GM12878 (cell line): ENCODE measurements around the gene GYS2. TPM values are rescaled to one million over a fixed set of nuclear protein-coding genes. Genes with fewer than 3 reads are reported as not detected.

Experiments
- ATAC-seq: fragments of 200-7000 bp; cut with Tn5 transposase; 3 replicates; pipeline ENCODE4 v1.9.1; 2020; ENCODE audit warnings: mild to moderate bottlenecking, moderate library complexity
- BruUV-seq: library from RNA; stranded (reverse); fragments of 400-500 nt; replicated peaks from 2 replicates; lab custom pipeline; 2021; lab: Mats Ljungman, UMichigan
- CTCF ChIA-PET: fragments of 300-600 bp; sonication (Branson Sonifier 250); formaldehyde crosslinking; extraction: SDS; loops from one replicate; lab custom pipeline; 2021; ENCODE audit warnings: inconsistent platforms; lab: Yijun Ruan, JAX
- POLR2A ChIA-PET: fragments of 350-600 bp; formaldehyde crosslinking; extraction: SDS; loops from one replicate; lab custom pipeline; 2021; ENCODE audit warnings: inconsistent platforms; lab: Charles Lee
- RAD21 ChIA-PET: fragments of 300-600 bp; sonication (Branson Sonifier 250); formaldehyde crosslinking; loops from one replicate; lab custom pipeline; 2023; ENCODE audit warnings: antibody characterized with exemption; ENCODE audit not compliant: unreplicated experiment; lab: Charles Lee
- SMC1A ChIA-PET: fragments of 300-600 bp; sonication (Branson Sonifier 250); formaldehyde crosslinking; loops from one replicate; lab custom pipeline; 2023; ENCODE audit not compliant: unreplicated experiment, uncharacterized antibody; lab: Charles Lee
- DNase-seq: peaks from one replicate; pipeline ENCODE4 v3.0.0-alpha.2; 2011; ENCODE audit warnings: low read depth, low spot score
- FAIRE-seq: peaks from 3 replicates; lab custom pipeline; 2011; peaks lifted over from hg19 to GRCh38; lab: Jason Lieb, UNC
- H2AFZ ChIP-seq: 2 replicates; pipeline ENCODE4 v1.6.0; 2011; ENCODE audit warnings: low read depth, low read length, control low read depth; ENCODE audit not compliant: control insufficient read depth
- H3K27ac ChIP-seq: 2 replicates; pipeline ENCODE4 v1.5.1; 2011; ENCODE audit warnings: control low read depth; ENCODE audit not compliant: control insufficient read depth, insufficient read depth
- H3K27me3 ChIP-seq, 2 experiments: replicated peaks in 1 of 2; 2 replicates each; pipeline versions ENCODE4 v1.6.0 to v1.6.1; 2011; ENCODE audit warnings: low read length in 1 of 2; ENCODE audit not compliant: control insufficient read depth in 2 of 2, insufficient read depth in 2 of 2
- H3K36me3 ChIP-seq, 2 experiments: 2 replicates each; pipeline ENCODE4 v1.5.1; 2011; ENCODE audit warnings: low read length in 1 of 2; ENCODE audit not compliant: control insufficient read depth in 2 of 2, insufficient read depth in 2 of 2
- H3K4me1 ChIP-seq: 2 replicates; pipeline ENCODE4 v1.6.1; 2011; ENCODE audit warnings: mild to moderate bottlenecking, low read length, moderate library complexity, mixed read lengths; ENCODE audit not compliant: control insufficient read depth, insufficient read depth
- H3K4me2 ChIP-seq: 2 replicates; pipeline ENCODE4 v1.6.0; 2011; ENCODE audit warnings: control low read depth; ENCODE audit not compliant: control insufficient read depth, insufficient read depth
- H3K4me3 ChIP-seq: fragments of 200-600 bp; sonication (generic); 2 replicates; pipeline ENCODE4 v1.5.1; 2016
- H3K79me2 ChIP-seq: 2 replicates; pipeline ENCODE4 v1.6.0; 2011; ENCODE audit warnings: low read length; ENCODE audit not compliant: control insufficient read depth, insufficient read depth
- H3K9ac ChIP-seq: 2 replicates; pipeline ENCODE4 v1.8.0; 2011; ENCODE audit warnings: low read length, control low read depth, mixed read lengths; ENCODE audit not compliant: control insufficient read depth, insufficient read depth
- H3K9me3 ChIP-seq: replicated peaks from 3 replicates; pipeline ENCODE4 v1.5.1; 2011; ENCODE audit warnings: mild to moderate bottlenecking, low read length; ENCODE audit not compliant: control insufficient read depth, insufficient read depth
- H4K20me1 ChIP-seq: 2 replicates; pipeline ENCODE4 v1.6.0; 2011; ENCODE audit not compliant: control insufficient read depth, insufficient read depth
- CHD2 ChIP-seq: IDR thresholded peaks from 2 replicates; pipeline ENCODE4 v1.6.1; 2011; ENCODE audit warnings: low read depth, low read length, improper control_type of control experiment, borderline replicate concordance
- HCFC1 ChIP-seq: fragments of 150-350 bp; IDR thresholded peaks from 2 replicates; pipeline ENCODE4 v1.6.1; 2014; ENCODE audit warnings: low read length
- HDAC2 ChIP-seq: fragments of 200-600 bp; sonication (generic); IDR thresholded peaks from 2 replicates; pipeline ENCODE4 v1.6.1; 2017
- NFYB ChIP-seq: IDR thresholded peaks from 2 replicates; pipeline ENCODE4 v1.6.1; 2011; ENCODE audit warnings: low read depth, mild to moderate bottlenecking, low read length, improper control_type of control experiment, moderate library complexity; ENCODE audit not compliant: insufficient read depth
- NR2C1 ChIP-seq: fragments of 450-650 bp; IDR thresholded peaks from 2 replicates; pipeline ENCODE4 v1.6.1; 2017; ENCODE audit warnings: antibody characterized with exemption, mild to moderate bottlenecking, moderate library complexity
- POLR2AphosphoS5 ChIP-seq: IDR thresholded peaks from 2 replicates; pipeline ENCODE4 v1.6.1; 2011; ENCODE audit warnings: mild to moderate bottlenecking, low read length, inconsistent platforms
- SREBF1 ChIP-seq: IDR thresholded peaks from 2 replicates; pipeline ENCODE4 v1.6.1; 2012; ENCODE audit warnings: mild to moderate bottlenecking, low read length
- WGBS: methylation state at CpG from one replicate; pipeline ENCODE4 v1.1.6; 2016; ENCODE audit warnings: low lambda C conversion rate; ENCODE audit not compliant: insufficient replicate concordance, insufficient coverage; ENCODE audit errors: missing lambda C conversion rate; 5-methylcytosine and 5-hydroxymethylcytosine counted together
- in situ Hi-C: fragments of 300-500 bp; cut with MboI; formaldehyde crosslinking; loops from 9 replicates; pipeline ENCODE4 v1.14.3; 2018; ENCODE audit warnings: mixed read lengths
- intact Hi-C: fragments of 100-400 bp; cut with micrococcal nuclease; formaldehyde crosslinking; loops from one replicate; pipeline ENCODE4 v1.14.2; 2022; ENCODE audit not compliant: unreplicated experiment
- polyA plus RNA-seq, 11 experiments: library from polyadenylated mRNA; depleted of rRNA in 4 of 11; unstranded in 6 of 11; stranded (reverse) in 5 of 11; fragments of >200 nt; fragmentation: Nextera tagmentation in 4 of 11; fragmentation: Illumina TruSeq in 1 of 11; extraction: Ambion mirVana in 4 of 11; extraction: Trizol in 1 of 11; gene quantifications; 1 replicate in 1 of 11; 2 replicates in 10 of 11; pipeline versions ENCODE4 v1.2.1 to v1.2.3, GENCODE V29; 2011 to 2016; ENCODE audit warnings: inconsistent platforms in 2 of 11, missing spikeins in 2 of 11, low read depth in 1 of 11
- total RNA-seq, 4 experiments: library from RNA; depleted of rRNA in 3 of 4; stranded (reverse); fragments of >200 nt in 3 of 4; fragmentation: Illumina TruSeq in 1 of 4; extraction: Trizol in 1 of 4; gene quantifications; 2 replicates each; pipeline versions ENCODE4 v1.2.1 to v1.2.3, GENCODE V29; 2013 to 2021
- TF ChIP-seq, protein P1 (sequence below): fragments of 150-350 bp; IDR thresholded peaks from 2 replicates; pipeline ENCODE4 v1.6.1; 2014; ENCODE audit warnings: mild to moderate bottlenecking, low read depth, low read length
- TF ChIP-seq, protein P2 (sequence below): IDR thresholded peaks from 2 replicates; pipeline ENCODE4 v1.6.1; 2012; ENCODE audit warnings: improper control_type of control experiment, low read depth, low read length; ENCODE audit not compliant: insufficient replicate concordance

The GYS2 gene
- total and polyA plus RNA-seq, 10 of the 15 experiments (the other 5 are each of a cell fraction or from before 2014, with no cell fraction given), result not detected

DNA sequence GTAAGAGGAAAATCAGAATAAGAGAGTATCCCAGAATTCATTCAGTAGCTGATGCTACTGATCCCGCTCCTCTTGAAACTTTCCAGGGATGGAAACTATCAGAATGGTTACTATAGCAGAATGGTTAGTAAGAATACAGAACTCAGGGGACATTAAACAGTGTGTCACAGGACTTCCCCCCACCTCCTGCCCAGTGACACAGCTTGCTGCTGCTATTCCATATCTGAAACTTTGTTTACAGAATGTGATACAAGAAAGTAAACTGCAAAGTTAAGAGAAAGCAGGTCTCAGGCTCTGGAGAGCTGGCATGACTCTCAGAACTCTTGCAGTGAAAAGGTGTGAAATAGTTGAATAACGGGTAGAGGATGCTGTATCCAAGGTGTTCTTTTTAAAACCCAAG, 75.2 kb downstream of the GYS2 start:
- no peaks in the 10 kb centered on the region for H3K36me3 ChIP-seq
- H3K4me2 ChIP-seq, result no peak overlapping the region
- RAD21 ChIA-PET, result no interaction called here
- no peaks in the 10 kb centered on the region for H3K79me2 ChIP-seq
- no peak overlapping the region for H3K27ac ChIP-seq
- BruUV-seq, result no TSS peak
- H2AFZ ChIP-seq, result no peak overlapping the region
- no peaks in the 10 kb centered on the region for H3K4me1 ChIP-seq
- H3K27me3 ChIP-seq, result peaks cover 1 to 8% of the 10 kb centered on the region in 2 experiments; a peak in 3 of 4 replicates
- H4K20me1 ChIP-seq, result no peaks in the 10 kb centered on the region
- no peak for DNase-seq
- intact Hi-C loops, result no loop called here
- no peaks in the 10 kb centered on the region; the same call in 2 of the 3 replicates for H3K9me3 ChIP-seq
- no peak overlapping the region for H3K9ac ChIP-seq
- ATAC-seq, result no peak
- no peak overlapping the region for H3K4me3 ChIP-seq
- FAIRE-seq, result no peak
- TF ChIP-seq, protein P1, sequence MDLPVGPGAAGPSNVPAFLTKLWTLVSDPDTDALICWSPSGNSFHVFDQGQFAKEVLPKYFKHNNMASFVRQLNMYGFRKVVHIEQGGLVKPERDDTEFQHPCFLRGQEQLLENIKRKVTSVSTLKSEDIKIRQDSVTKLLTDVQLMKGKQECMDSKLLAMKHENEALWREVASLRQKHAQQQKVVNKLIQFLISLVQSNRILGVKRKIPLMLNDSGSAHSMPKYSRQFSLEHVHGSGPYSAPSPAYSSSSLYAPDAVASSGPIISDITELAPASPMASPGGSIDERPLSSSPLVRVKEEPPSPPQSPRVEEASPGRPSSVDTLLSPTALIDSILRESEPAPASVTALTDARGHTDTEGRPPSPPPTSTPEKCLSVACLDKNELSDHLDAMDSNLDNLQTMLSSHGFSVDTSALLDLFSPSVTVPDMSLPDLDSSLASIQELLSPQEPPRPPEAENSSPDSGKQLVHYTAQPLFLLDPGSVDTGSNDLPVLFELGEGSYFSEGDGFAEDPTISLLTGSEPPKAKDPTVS, result no peak
- TF ChIP-seq, protein P2, sequence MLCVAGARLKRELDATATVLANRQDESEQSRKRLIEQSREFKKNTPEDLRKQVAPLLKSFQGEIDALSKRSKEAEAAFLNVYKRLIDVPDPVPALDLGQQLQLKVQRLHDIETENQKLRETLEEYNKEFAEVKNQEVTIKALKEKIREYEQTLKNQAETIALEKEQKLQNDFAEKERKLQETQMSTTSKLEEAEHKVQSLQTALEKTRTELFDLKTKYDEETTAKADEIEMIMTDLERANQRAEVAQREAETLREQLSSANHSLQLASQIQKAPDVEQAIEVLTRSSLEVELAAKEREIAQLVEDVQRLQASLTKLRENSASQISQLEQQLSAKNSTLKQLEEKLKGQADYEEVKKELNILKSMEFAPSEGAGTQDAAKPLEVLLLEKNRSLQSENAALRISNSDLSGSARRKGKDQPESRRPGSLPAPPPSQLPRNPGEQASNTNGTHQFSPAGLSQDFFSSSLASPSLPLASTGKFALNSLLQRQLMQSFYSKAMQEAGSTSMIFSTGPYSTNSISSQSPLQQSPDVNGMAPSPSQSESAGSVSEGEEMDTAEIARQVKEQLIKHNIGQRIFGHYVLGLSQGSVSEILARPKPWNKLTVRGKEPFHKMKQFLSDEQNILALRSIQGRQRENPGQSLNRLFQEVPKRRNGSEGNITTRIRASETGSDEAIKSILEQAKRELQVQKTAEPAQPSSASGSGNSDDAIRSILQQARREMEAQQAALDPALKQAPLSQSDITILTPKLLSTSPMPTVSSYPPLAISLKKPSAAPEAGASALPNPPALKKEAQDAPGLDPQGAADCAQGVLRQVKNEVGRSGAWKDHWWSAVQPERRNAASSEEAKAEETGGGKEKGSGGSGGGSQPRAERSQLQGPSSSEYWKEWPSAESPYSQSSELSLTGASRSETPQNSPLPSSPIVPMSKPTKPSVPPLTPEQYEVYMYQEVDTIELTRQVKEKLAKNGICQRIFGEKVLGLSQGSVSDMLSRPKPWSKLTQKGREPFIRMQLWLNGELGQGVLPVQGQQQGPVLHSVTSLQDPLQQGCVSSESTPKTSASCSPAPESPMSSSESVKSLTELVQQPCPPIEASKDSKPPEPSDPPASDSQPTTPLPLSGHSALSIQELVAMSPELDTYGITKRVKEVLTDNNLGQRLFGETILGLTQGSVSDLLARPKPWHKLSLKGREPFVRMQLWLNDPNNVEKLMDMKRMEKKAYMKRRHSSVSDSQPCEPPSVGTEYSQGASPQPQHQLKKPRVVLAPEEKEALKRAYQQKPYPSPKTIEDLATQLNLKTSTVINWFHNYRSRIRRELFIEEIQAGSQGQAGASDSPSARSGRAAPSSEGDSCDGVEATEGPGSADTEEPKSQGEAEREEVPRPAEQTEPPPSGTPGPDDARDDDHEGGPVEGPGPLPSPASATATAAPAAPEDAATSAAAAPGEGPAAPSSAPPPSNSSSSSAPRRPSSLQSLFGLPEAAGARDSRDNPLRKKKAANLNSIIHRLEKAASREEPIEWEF, result no peak
- no peak for TF ChIP-seq NFYB
- no peak for TF ChIP-seq HDAC2
- no peak for TF ChIP-seq POLR2AphosphoS5
- no peak for TF ChIP-seq CHD2
- TF ChIP-seq SREBF1, result no peak
- TF ChIP-seq NR2C1, result no peak
- TF ChIP-seq HCFC1, result no peak
- in situ Hi-C loops, result no loop called here
- SMC1A ChIA-PET, result no interaction called here
- CTCF ChIA-PET, result interaction anchor here (0.8 kb wide), 1 partner anchor 30 kb away, joined by 3 read pairs; no protein-coding TSS in a partner anchor
- POLR2A ChIA-PET, result no interaction called here
- WGBS, result 69% methylated on average over 2 of the region's 2 CpGs
